Measurements from ENCODE around the gene SLC66A2. TPM values are rescaled to one million over a fixed set of nuclear protein-coding genes. Genes with fewer than 3 reads are reported as not detected.

SLC66A2 gene
- total RNA-seq, 1 donor from 2014 or later: 28.1 TPM

DNA sequence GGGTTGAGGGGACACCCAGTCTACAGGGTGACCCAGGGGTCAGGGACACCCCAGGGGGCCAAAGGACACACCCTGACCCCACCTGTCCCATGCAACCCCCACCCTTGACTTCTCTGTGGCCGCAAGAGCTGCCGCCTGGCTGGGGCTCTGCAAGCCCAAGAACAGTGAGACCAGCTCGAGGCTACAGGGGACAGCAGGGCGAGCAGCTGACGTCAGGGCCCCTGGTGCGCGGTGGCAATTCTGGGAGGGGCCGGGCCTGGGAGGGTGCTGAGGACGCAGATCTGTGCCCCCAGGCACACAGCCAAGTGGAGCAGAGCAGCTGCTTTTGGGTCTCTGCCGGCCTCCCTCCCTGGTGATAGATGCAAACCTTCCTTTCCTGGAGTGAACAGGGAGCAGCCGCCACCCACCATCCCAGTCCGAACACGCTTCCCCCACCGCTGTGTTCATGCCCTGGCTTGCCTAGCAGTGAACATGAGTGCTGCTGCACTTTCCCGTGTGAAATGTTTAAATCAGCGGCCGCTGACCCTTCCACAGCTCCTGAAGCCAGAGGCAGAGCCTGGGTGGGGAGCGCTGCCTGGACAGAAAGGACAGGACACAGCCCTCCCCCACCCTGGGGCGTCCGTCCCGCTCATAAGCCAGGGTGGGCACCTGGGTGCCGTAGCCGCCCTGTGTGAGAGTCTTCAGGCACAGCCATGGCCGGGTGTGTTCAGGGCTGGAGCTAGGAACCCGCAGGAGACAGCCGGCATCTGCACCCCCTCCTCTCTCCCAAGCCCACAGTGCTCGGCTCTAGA lies 46.9 kb downstream of the SLC66A2 start:
- no peak overlapping the region for H3K4me3 ChIP-seq (ENCODE audit: low read depth, low read length)
- no peak for DNase-seq (ENCODE audit: low read depth)
- TF ChIP-seq, protein P1, sequence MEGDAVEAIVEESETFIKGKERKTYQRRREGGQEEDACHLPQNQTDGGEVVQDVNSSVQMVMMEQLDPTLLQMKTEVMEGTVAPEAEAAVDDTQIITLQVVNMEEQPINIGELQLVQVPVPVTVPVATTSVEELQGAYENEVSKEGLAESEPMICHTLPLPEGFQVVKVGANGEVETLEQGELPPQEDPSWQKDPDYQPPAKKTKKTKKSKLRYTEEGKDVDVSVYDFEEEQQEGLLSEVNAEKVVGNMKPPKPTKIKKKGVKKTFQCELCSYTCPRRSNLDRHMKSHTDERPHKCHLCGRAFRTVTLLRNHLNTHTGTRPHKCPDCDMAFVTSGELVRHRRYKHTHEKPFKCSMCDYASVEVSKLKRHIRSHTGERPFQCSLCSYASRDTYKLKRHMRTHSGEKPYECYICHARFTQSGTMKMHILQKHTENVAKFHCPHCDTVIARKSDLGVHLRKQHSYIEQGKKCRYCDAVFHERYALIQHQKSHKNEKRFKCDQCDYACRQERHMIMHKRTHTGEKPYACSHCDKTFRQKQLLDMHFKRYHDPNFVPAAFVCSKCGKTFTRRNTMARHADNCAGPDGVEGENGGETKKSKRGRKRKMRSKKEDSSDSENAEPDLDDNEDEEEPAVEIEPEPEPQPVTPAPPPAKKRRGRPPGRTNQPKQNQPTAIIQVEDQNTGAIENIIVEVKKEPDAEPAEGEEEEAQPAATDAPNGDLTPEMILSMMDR (conservative IDR thresholded peaks at IDR 0.05; ENCODE audit: low read depth, low read length): no peak

DNA sequence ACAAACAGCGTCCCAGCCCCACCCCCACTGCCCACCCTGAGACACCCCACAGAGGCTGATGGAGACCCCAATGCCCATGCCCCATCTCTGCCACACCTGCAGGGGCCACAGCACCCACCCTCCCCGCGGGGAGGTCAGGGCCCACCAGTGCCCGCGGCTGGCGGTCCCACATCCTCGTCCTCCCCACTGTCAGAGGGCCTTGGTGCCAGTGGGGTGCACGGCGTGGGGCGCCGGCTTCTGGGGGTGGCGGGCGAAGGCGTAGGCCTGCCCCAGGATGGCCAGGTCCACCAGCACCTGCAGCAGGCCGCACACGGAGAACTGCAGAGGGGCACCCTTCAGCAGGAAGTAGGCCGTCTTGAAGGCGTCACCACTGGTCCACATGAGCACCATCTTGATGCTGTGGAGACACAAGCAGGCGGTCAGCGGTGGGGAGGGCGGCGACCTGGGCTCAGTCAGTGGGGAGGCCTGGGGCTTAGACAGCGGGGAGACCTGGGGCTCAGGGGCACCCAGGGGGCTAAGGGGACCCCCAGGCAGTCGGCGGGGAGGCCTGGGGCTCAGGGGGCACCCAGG lies 47.6 kb downstream of the SLC66A2 start:
- DNase-seq (ENCODE audit: low read depth): no peak
- no peak overlapping the region for H3K4me3 ChIP-seq (ENCODE audit: low read depth, low read length)
- TF ChIP-seq, protein P1 (conservative IDR thresholded peaks at IDR 0.05; ENCODE audit: low read depth, low read length): no peak

DNA sequence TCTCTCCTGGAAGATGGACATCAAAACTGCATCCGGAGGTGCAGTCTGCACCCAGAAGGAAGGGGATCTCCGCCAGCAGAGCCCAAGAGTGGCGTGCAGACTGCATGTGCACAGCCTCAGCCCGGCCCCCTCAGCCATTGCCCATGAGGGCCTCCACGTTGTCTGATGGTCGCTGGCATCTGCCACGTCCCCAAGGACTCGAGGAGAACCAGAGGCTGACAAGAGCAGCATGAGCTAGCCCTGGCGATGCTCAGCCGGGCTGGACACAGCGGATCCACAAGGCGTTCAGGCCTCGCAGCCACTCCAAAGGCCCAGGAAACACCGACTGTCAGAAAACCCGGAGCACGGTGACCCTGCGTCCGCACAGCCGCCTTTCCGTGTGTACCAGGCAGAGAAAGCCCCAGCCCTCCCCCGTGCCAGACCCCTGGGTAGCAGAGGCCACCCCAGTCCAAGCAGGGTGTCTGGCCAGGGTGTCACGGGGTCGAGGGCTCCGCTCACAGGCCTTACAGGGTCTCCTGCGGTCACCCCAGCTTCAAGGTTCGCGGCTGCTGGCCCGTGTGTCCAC lies 48.3 kb downstream of the SLC66A2 start:
- no peak overlapping the region for H3K4me3 ChIP-seq (ENCODE audit: low read depth, low read length)
- DNase-seq (ENCODE audit: low read depth): no peak
- TF ChIP-seq, protein P1 (conservative IDR thresholded peaks at IDR 0.05; ENCODE audit: low read depth, low read length): no peak

DNA sequence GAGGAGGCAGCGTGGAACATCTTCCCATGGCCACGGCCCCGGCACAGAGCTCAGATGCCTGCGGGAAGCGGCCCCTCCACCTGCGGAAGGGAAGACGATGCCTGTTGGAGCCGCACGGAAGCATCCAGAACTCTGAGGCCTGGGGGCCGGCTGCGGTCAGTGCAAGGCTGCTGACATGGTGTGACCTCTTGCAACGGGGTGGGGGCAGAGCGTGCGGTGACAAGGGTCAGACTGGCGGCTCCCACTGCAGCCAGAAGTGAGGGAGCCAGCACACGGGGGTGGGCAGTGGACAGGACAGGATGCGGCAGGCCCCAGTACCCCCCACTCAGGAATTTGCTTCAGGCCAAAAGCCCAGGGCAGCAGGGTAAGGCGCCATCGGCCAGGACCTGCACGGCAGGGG lies 48.8 kb downstream of the SLC66A2 start:
- TF ChIP-seq, protein P1 (conservative IDR thresholded peaks at IDR 0.05; ENCODE audit: low read depth, low read length): no peak
- H3K4me3 ChIP-seq (ENCODE audit: low read depth, low read length): no peak overlapping the region
- DNase-seq (ENCODE audit: low read depth): no peak

DNA sequence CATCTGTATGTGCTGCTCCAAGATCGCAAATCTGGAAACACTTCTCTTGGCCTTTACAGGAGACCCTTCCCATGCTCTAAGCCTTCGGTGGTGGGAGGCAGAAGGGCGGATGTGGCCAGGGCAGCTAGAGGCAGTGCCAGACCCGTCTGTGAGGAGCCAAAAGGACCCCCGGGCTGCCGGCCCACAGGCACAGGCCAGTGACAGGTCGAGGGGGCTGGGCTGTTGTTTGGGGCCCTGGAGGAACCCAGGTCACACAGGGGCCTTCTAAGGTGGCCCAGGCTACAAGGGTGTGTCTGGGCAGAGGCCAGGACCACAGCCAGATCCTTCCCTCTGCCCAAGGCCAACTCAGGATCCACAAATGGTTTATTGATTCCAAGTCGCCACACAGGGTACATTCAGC lies 49.4 kb downstream of the SLC66A2 start:
- no peak overlapping the region for H3K4me3 ChIP-seq (ENCODE audit: low read depth, low read length)
- TF ChIP-seq, protein P1 (conservative IDR thresholded peaks at IDR 0.05; ENCODE audit: low read depth, low read length): no peak
- DNase-seq (ENCODE audit: low read depth): no peak

DNA sequence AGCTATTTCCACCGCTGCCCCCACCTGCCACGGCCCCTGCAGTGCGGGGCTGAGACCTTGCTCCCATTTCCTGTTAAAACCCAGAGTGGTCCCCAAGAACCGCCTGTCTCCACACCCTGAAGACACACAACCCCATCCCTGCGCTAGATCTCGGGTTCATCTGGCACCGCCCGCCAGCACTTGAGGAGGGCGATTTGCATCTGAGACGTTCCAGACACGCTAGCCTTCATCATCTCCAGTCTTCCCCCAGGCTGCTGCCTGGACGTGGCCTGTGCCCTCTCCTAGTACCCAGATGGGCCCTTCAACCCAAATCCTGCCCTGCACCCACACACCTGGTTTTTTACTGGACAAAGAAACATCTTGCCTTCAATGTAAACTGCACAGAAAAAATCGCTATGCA lies 49.8 kb downstream of the SLC66A2 start:
- no peak for DNase-seq (ENCODE audit: low read depth)
- no peak overlapping the region for H3K4me3 ChIP-seq (ENCODE audit: low read depth, low read length)
- TF ChIP-seq, protein P1 (conservative IDR thresholded peaks at IDR 0.05; ENCODE audit: low read depth, low read length): no peak

All from epithelial cell of proximal tubule (primary cell).